NCI-H2171 treated with DMSO at 0.1 percent for 48 hours (cell line): Measurements from ENCODE around the gene ZNF169.
"Not testable (repeated sequence)": the region's sequence is repeated elsewhere in the genome, so short reads cannot be mapped to it uniquely, and the experiment has no call there.

ENCODE experiments used
- DNase-seq: peaks from one replicate; lab custom pipeline; 2025; lab: John Stamatoyannopoulos, UW

Gene ZNF169

GRCh38 chr9:94287877-94288513, 28.9 kb downstream of the ZNF169 start:
- peak; percentile 36 for DNase-seq

- DNase-seq: no peak
Measured at GRCh38 chr9:94289691-94290090, 30.6 kb downstream of the ZNF169 start.

GRCh38 chr9:94298949-94299599, 40.0 kb downstream of the ZNF169 start:
- no peak for DNase-seq

- DNase-seq: no peak
Measured at GRCh38 chr9:94300470-94301301, 41.6 kb downstream of the ZNF169 start.

GRCh38 chr9:94301583-94301982, 42.5 kb downstream of the ZNF169 start:
- no peak for DNase-seq

- DNase-seq: no peak
Measured at GRCh38 chr9:94302426-94302825, 43.3 kb downstream of the ZNF169 start.

GRCh38 chr9:94303321-94303720, 44.2 kb downstream of the ZNF169 start:
- no peak for DNase-seq

GRCh38 chr9:94315034-94315984, 56.2 kb downstream of the ZNF169 start:
- DNase-seq: not testable (repeated sequence)

- not testable (repeated sequence) for DNase-seq
Measured at GRCh38 chr9:94316236-94316635, 57.1 kb downstream of the ZNF169 start.

GRCh38 chr9:94317949-94318657, 59.0 kb downstream of the ZNF169 start:
- DNase-seq: not testable (repeated sequence)

GRCh38 chr9:94322342-94322940, 63.3 kb downstream of the ZNF169 start:
- DNase-seq: not testable (repeated sequence)

- DNase-seq: not testable (repeated sequence)
Measured at GRCh38 chr9:94323153-94323798, 64.2 kb downstream of the ZNF169 start.

- not testable (repeated sequence) for DNase-seq
Measured at GRCh38 chr9:94325583-94325982, 66.5 kb downstream of the ZNF169 start.

- DNase-seq: not testable (repeated sequence)
Measured at GRCh38 chr9:94328544-94328943, 69.4 kb downstream of the ZNF169 start, which contains the start of gene NUTM2F. Gene NUTM2F, minus strand, starts transcription at chr9:94328644. Its CDS starts 21 bp downstream, at chr9:94328623.

- not testable (repeated sequence) for DNase-seq
Measured at GRCh38 chr9:94336445-94336844, 77.3 kb downstream of the ZNF169 start.

GRCh38 chr9:94338723-94339122, 79.6 kb downstream of the ZNF169 start:
- DNase-seq: not testable (repeated sequence)

- not testable (repeated sequence) for DNase-seq
Measured at GRCh38 chr9:94339657-94340056, 80.6 kb downstream of the ZNF169 start.

GRCh38 chr9:94340750-94341149, 81.7 kb downstream of the ZNF169 start:
- not testable (repeated sequence) for DNase-seq

GRCh38 chr9:94341703-94342102, 82.6 kb downstream of the ZNF169 start:
- not testable (repeated sequence) for DNase-seq

GRCh38 chr9:94347451-94347850, 88.4 kb downstream of the ZNF169 start:
- DNase-seq: not testable (repeated sequence)
